GM19395 (cell line): ENCODE measurements around the gene DCK.

Source experiments
- ATAC-seq: cut with Tn5 transposase; IDR thresholded peaks from one replicate; pipeline ENCODE4 v1.9.1; 2021; ENCODE audit warnings: mild to moderate bottlenecking, moderate library complexity; ENCODE audit not compliant: unreplicated experiment

DCK gene

GRCh38 chr4:70993181-70994068, at the start of gene DCK:
TSS of gene DCK (plus strand) at chr4:70993649. CDS start at chr4:70993836, 187 bp downstream.
- ATAC-seq: peak; percentile 76

DNA sequence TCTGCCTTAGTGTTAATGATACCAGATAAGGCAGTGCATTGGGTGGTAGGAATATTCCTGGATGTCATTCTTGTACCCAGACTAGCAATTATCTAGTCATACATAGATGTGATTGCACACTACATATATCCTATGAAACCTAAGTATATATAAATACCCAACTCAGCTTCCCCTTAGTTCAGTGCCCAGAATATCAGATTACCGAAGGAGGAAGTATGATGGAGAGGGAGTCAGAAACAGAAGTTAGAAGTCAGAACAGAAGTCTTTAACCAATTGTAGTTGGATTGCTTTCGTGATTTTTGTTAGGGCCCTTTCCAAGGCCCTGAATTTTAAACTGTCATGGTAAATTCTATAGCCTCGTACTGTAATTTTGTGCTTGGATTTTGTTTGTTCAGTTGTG, 48.4 kb upstream of the DCK start:
- ATAC-seq: peak; percentile 59

DNA sequence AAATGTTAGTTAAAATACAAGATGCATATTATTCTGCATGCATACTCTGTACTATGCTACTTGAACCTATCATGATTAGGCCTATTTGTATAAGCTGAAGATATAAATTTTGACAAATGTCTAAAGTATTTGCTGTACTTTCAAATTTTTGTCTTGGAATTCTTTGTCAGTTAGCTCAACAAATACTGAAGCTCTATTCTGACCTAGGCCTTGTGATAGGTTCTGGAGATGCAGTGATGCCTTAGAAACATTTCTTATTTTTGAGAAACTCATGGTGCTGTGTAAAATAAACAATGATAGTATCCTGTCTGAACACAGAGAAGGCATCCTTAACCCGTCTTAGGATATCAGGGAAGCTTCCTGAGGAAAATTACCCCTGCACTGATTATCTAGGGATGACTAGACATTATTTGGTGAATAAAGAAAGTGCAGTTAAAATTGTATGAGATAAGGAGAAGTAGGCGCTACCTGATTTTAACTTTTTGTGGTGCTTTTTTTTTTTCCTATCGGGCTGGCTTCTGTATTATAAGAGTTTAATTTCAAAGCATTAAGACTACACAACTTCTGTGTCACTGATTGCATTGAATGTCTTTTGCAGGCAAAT, 47.9 kb upstream of the DCK start:
- no peak for ATAC-seq

GRCh38 chr4:70946939-70947338, 46.5 kb upstream of the DCK start:
- ATAC-seq: no peak

GRCh38 chr4:70948665-70949260, 44.7 kb upstream of the DCK start:
- ATAC-seq: no peak

- ATAC-seq: no peak
Observed at GRCh38 chr4:70954032-70954431, 39.4 kb upstream of the DCK start.

- no peak for ATAC-seq
Observed at GRCh38 chr4:70956549-70957210, 36.8 kb upstream of the DCK start.

- ATAC-seq: no peak
Observed at GRCh38 chr4:70958681-70959080, 34.8 kb upstream of the DCK start.

GRCh38 chr4:70969076-70969475, 24.4 kb upstream of the DCK start:
- ATAC-seq: no peak

- no peak for ATAC-seq
Observed at GRCh38 chr4:70976252-70976651, 17.2 kb upstream of the DCK start.

- peak; percentile 84 for ATAC-seq
Observed at GRCh38 chr4:70979445-70980008, 13.9 kb upstream of the DCK start.

DNA sequence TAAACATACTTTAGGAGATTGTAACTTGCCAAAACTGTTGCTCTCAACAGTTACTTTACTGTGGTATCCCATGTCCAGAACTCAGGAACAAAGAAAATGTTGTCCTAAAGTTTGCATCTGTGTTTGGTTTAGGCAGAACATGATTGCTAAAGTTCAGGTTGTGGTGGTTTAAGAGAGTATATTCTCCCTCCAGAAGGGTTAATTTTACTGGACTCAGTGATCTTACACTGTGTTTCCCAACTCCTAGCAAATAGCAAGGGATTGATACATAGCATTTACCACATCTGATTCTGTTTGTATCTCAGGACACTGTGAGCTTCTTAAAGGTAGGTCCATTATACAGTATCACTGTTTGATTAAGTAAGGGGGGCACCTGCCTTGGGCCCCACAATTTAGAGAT, 13.3 kb upstream of the DCK start:
- ATAC-seq: no peak

DNA sequence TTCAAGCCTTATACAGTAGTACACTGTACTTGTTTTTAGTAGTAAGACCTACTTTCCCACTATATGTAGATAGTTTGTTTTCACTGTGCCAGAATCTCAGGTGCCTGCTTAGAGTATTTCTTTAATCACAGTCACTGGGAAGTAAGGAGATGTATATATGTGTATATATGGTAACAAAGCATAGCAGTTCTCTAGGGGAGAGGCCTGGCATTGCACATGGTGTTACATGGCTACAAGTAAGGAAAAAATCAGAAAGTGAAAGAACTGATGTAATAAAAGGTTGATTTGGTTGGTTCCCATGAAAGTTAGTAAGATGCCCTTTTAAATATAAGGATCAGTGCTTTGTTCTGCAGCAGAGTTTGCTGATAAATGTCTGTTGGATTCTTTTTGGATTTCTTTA, 9.3 kb upstream of the DCK start:
- ATAC-seq: no peak

DNA sequence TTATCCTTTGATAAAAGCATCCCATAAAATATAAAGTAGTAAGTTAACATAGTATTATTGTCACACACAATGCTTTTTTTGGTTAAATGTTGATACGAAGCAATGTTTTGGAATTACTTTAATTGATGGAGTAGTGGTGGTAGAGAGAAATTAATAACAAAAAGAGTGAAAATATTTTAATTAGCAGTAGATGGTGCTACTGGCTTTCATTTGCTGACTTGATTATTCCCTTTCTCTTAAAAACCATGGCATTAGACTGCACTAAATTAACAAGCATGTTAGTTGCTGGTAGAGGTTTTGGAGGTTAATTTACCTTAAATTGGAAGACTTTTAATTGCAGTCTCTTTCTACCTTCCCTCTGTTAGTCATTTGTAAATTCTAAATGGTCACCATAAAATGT, 8.9 kb upstream of the DCK start:
- ATAC-seq: no peak

GRCh38 chr4:70991596-70991995, 1.9 kb upstream of the DCK start:
- no peak for ATAC-seq

DNA sequence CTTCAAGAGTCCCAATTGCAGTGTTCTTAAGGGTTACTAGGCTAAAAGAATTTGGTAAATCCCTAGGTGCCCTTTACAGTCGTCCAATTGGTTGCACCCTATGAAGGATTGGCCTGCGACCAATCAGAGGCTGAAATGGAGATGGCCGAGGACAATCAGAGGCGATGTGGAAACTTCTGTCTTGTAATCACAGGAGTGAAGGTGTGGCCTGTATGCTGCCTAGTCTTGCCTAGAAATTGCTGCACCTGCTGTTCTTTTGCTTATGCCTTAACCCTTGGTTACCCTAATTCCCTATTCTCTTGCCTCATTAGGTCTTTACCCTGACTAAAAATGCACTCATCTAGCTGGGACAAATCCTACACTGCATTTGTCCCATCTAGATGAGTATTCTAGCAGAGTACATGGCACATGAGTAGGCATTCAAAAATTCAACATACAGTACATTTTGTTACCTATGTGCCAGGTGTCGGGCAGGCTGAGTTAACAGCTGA, 1.0 kb upstream of the DCK start:
- ATAC-seq: no peak

DNA sequence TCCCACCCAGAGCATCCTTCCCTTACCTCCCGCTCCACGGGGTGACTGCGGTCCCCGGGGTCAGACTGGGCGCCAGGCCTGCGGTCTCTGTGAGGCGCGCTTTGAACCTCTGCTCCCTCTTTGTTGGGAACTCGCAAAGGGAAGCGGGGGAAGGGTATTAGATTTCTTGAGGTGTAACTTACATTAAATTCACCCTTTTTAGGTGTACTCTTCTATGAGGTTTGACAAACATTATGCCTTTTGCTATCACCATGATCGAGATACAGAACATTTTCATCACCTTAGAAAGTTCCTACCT, 569 bp downstream of the DCK start:
- no peak for ATAC-seq

DNA sequence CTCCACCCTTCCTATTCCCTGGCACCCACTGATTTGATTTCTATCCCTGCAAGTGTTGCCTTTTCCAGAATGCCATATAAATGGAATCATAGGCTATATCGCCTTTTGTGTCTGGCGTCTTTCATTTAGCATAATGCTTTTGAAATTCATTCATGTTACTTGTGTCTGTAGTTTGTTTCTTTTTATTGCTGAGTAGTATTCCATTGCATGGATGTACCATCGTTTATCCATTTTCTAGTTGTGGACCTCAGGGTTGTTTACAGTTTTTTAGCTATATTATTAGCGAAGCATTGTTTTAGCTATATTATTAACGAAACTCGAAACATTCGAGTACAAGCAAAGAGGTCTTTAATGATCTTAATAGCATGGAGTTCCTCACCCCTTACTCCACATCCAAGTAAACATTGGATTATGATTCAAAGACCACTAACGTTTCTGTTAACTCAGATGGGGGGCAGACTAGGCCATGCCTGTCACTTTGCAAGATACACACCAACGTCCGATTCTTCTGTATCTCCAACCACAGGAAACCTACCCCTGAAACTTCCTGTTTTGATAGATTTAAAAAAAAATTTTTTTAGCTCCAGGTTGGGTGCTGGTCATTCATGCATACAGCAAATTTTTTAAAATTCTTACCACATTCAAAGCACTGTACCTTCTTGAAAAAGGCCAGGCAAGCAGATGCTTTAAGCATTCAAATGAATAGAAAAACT, 1.1 kb downstream of the DCK start:
- ATAC-seq: peak; percentile 49

DNA sequence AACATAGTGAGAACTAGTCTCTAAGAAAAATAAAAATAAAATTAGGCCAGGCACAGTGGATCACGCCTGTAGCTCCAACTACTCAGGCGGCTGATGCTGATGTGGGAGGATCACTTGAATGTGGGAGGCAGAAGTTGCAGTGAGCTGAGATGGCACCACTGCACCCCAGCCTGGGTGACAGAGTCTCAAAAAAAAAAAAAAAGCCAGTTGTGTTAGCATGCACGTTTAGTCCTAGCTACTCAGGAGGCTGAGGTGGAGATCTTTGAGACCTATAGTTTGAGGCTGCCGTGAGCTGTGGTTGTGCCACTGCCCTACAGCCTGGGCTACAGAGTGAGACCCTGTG, 2.5 kb downstream of the DCK start:
- no peak for ATAC-seq

GRCh38 chr4:70997036-70997435, 3.6 kb downstream of the DCK start:
- ATAC-seq: peak; percentile 16

DNA sequence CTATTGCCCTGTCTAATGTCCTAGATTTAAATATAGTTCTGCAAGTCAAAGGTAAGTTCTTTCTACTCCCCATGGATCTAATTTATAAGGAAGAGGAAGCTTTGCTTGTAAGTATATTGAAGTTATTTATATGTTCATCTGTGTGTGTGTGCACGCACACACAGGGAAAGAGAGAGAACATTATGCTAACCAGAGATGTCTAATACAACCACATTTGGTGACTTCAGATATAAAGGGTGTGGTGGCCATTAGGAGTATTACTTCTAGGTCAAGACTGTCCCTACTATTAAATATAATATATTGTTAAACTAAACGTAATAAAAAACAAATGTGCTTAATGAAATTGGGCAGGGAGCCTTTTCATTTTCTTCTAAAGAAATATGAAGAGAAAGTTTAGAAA, 4.1 kb downstream of the DCK start:
- no peak for ATAC-seq
